Spleen (tissue), 7 donors: ENCODE data around the gene CBLN4.

Source experiments
- CTCF ChIP-seq, 11 experiments: fragments of 200-600 bp in 7 of 11; fragments of 450-650 bp in 4 of 11; sonication (generic) in 4 of 11; IDR thresholded peaks in 8 of 11; conservative IDR thresholded peaks in 3 of 11; 1 replicate in 7 of 11; 2 replicates in 4 of 11; pipeline versions ENCODE4 v1.4.0 to v1.8.0; 2016 to 2021; ENCODE audit warnings: antibody characterized with exemption in 11 of 11, inconsistent platforms in 4 of 11, mild to moderate bottlenecking in 1 of 11
- POLR2A ChIP-seq, 3 donors: fragments of 450-650 bp; IDR thresholded peaks; one replicate each; pipeline ENCODE4 v1.5.1; 2017; ENCODE audit warnings: antibody characterized with exemption in 3 of 3, mild to moderate bottlenecking in 1 of 3
- POLR2AphosphoS5 ChIP-seq, 3 donors: sonication (generic); formaldehyde crosslinking; IDR thresholded peaks; one replicate each; pipeline ENCODE4 v1.5.1; 2017; ENCODE audit warnings: antibody characterized with exemption in 3 of 3
- donor health status: DM: no; HTN: no; CAD: no; lungs with moderate emphysema.
- donor health status: DM: no; HTN: no; CAD: no.
- donor health status: DM: no; HTN: no; CAD: no.

- no peak for TF ChIP-seq CTCF (IDR thresholded peaks at IDR 0.05 in 8 of 11, conservative IDR thresholded peaks at IDR 0.05 in 3 of 11)
- no peak for TF ChIP-seq POLR2AphosphoS5 (IDR thresholded peaks at IDR 0.05)
- TF ChIP-seq POLR2A (IDR thresholded peaks at IDR 0.05), result no peak
Measured at GRCh38 chr20:56032251-56032650, 26.9 kb upstream of the CBLN4 start.
